Panc1 (cell line): ENCODE results near the gene IDE.

Experiments
- POLR2AphosphoS5 ChIP-seq: IDR thresholded peaks from 2 replicates; pipeline ENCODE4 v1.6.1; 2012; ENCODE audit warnings: mild to moderate bottlenecking, low read depth, low read length, moderate library complexity
- TF ChIP-seq, protein P1 (sequence below): fragments of 450-650 bp; IDR thresholded peaks from 2 replicates; pipeline ENCODE4 v1.5.1; 2017; ENCODE audit warnings: mild to moderate bottlenecking

DNA sequence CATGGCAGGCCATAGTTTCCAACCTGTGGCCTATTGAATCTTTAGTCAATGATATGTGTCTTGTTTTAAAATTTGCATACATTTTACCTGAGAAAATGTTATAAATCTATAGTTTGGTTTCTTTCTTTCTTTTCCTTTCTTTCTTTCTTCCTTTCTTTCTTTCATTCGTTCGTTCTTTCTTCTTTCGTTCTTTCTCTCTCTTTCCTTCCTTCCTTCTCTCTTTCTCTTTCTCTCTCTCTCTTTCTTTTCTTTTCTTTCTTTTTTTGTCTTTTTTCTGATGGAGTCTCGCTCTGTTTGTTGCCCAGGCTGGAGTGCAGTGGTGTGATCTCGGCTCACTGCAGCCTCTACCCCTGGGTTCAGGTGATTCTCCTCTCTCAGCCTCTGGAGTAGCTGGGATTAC lies 133.3 kb downstream of the IDE start:
- TF ChIP-seq, protein P1, sequence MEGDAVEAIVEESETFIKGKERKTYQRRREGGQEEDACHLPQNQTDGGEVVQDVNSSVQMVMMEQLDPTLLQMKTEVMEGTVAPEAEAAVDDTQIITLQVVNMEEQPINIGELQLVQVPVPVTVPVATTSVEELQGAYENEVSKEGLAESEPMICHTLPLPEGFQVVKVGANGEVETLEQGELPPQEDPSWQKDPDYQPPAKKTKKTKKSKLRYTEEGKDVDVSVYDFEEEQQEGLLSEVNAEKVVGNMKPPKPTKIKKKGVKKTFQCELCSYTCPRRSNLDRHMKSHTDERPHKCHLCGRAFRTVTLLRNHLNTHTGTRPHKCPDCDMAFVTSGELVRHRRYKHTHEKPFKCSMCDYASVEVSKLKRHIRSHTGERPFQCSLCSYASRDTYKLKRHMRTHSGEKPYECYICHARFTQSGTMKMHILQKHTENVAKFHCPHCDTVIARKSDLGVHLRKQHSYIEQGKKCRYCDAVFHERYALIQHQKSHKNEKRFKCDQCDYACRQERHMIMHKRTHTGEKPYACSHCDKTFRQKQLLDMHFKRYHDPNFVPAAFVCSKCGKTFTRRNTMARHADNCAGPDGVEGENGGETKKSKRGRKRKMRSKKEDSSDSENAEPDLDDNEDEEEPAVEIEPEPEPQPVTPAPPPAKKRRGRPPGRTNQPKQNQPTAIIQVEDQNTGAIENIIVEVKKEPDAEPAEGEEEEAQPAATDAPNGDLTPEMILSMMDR = no peak
- TF ChIP-seq POLR2AphosphoS5 = no peak
